Ecto neural progenitor cell (in vitro differentiated cells): ENCODE data around the gene GDF15.
"Not testable (repeated sequence)": the region's sequence is repeated elsewhere in the genome, so short reads cannot be mapped to it uniquely, and the experiment has no call there.

Experiments
- DNase-seq: peaks from one replicate; pipeline ENCODE4 v3.0.0-alpha.2; 2018; ENCODE audit warnings: low spot score

GDF15 gene

GRCh38 chr19:18364277-18364825 lies 21.6 kb upstream of the GDF15 start:
- DNase-seq, result not testable (repeated sequence)

- DNase-seq, result no peak
Measured at GRCh38 chr19:18364826-18365528, 21.0 kb upstream of the GDF15 start.

- DNase-seq, result no peak
Measured at GRCh38 chr19:18366021-18366435, 19.9 kb upstream of the GDF15 start.

- peak; percentile 59 for DNase-seq
Measured at GRCh38 chr19:18368504-18369222, 17.3 kb upstream of the GDF15 start.

- DNase-seq, result no peak
Measured at GRCh38 chr19:18373407-18373891, 12.5 kb upstream of the GDF15 start.

- DNase-seq, result peak; percentile 80
Measured at GRCh38 chr19:18373892-18374629, 11.9 kb upstream of the GDF15 start.

- no peak for DNase-seq
Measured at GRCh38 chr19:18377026-18377425, 8.9 kb upstream of the GDF15 start.

GRCh38 chr19:18379803-18380747 lies 5.9 kb upstream of the GDF15 start:
- no peak for DNase-seq

GRCh38 chr19:18380843-18381242 lies 5.1 kb upstream of the GDF15 start:
- DNase-seq, result no peak

GRCh38 chr19:18383622-18384021 lies 2.3 kb upstream of the GDF15 start:
- DNase-seq, result not testable (repeated sequence)

- no peak for DNase-seq
Measured at GRCh38 chr19:18384775-18385174, 1.2 kb upstream of the GDF15 start.

GRCh38 chr19:18385359-18385674 lies 641 bp upstream of the GDF15 start:
- DNase-seq, result no peak

- no peak for DNase-seq
Measured at GRCh38 chr19:18386543-18387271, 749 bp downstream of the GDF15 start.

GRCh38 chr19:18388100-18388959 lies 2.4 kb downstream of the GDF15 start:
- DNase-seq, result peak; percentile 92

- DNase-seq, result no peak
Measured at GRCh38 chr19:18388960-18389725, 3.2 kb downstream of the GDF15 start.

- DNase-seq, result no peak
Measured at GRCh38 chr19:18389726-18390064, 3.7 kb downstream of the GDF15 start.

GRCh38 chr19:18390065-18390907 lies 4.3 kb downstream of the GDF15 start:
- no peak for DNase-seq

- no peak for DNase-seq
Measured at GRCh38 chr19:18391509-18392075, 5.6 kb downstream of the GDF15 start.
